ENCODE data around the gene PTGIR. TPM values are rescaled to one million over a fixed set of nuclear protein-coding genes. Genes with fewer than 3 reads are reported as not detected.

PTGIR gene
- total RNA-seq, 1 donor from 2014 or later: 10.8 TPM

DNA sequence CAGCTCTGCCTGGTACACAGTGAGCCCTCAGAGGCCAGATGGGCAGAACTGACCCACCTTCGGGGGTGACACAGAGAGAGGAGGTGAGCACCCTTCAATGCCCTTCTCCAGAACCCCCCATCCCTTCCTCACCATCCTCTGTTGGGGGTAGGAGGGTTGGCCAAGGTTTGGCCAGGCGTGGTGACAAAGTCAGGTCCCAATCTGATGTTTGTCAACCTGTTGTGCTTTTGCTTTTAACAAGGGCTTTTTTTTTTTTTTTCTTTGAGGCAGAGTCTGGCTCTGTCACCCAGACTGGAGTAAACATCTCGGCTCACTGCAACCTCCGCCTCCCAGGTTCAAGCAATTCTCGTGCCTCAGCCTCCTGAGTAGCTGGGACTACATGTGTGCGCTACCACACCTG is 7.3 kb downstream of the PTGIR start:
- Histone ChIP-seq H3K4me3 (no peak overlapping the region), H3K36me3 (no peaks in the 10 kb centered on the region), H3K9me3 (no peaks in the 10 kb centered on the region), H3K27me3 (no peaks in the 10 kb centered on the region), H3K4me1 (peaks cover 39% of the 10 kb centered on the region), H3K27ac (no peak overlapping the region)
- intact Hi-C loops (cut with DNase I): loop anchor here (10.0 kb wide), 1 partner anchor 107 kb away; no protein-coding TSS in a partner anchor
- no peak for TF ChIP-seq POLR2AphosphoS5 (IDR thresholded peaks at IDR 0.05; ENCODE audit: insufficient read depth in 1 of 2, low read depth in 1 of 2)
- no peak for TF ChIP-seq POLR2A (IDR thresholded peaks at IDR 0.05)
- TF ChIP-seq, protein P1, sequence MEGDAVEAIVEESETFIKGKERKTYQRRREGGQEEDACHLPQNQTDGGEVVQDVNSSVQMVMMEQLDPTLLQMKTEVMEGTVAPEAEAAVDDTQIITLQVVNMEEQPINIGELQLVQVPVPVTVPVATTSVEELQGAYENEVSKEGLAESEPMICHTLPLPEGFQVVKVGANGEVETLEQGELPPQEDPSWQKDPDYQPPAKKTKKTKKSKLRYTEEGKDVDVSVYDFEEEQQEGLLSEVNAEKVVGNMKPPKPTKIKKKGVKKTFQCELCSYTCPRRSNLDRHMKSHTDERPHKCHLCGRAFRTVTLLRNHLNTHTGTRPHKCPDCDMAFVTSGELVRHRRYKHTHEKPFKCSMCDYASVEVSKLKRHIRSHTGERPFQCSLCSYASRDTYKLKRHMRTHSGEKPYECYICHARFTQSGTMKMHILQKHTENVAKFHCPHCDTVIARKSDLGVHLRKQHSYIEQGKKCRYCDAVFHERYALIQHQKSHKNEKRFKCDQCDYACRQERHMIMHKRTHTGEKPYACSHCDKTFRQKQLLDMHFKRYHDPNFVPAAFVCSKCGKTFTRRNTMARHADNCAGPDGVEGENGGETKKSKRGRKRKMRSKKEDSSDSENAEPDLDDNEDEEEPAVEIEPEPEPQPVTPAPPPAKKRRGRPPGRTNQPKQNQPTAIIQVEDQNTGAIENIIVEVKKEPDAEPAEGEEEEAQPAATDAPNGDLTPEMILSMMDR (IDR thresholded peaks at IDR 0.05): no peak
- DNase-seq (ENCODE audit: extremely low spot score in 2 of 2): no peak

GRCh38 chr19:46616631-46617322 is 8.1 kb downstream of the PTGIR start:
- Histone ChIP-seq H3K36me3 (no peaks in the 10 kb centered on the region), H3K27me3 (no peaks in the 10 kb centered on the region), H3K9me3 (no peaks in the 10 kb centered on the region), H3K4me3 (no peak overlapping the region), H3K27ac (no peak overlapping the region), H3K4me1 (peaks cover 39% of the 10 kb centered on the region)
- DNase-seq (ENCODE audit: extremely low spot score in 2 of 2): no peak
- intact Hi-C loops (cut with DNase I): loop anchor here (10.0 kb wide), 1 partner anchor 108 kb away; no protein-coding TSS in a partner anchor
- TF ChIP-seq, protein P1 (IDR thresholded peaks at IDR 0.05): no peak
- peak in 1 of 2 donors; percentile 12 for TF ChIP-seq POLR2AphosphoS5 (IDR thresholded peaks at IDR 0.05; ENCODE audit: insufficient read depth in 1 of 2, low read depth in 1 of 2)
- TF ChIP-seq POLR2A (IDR thresholded peaks at IDR 0.05): no peak

DNA sequence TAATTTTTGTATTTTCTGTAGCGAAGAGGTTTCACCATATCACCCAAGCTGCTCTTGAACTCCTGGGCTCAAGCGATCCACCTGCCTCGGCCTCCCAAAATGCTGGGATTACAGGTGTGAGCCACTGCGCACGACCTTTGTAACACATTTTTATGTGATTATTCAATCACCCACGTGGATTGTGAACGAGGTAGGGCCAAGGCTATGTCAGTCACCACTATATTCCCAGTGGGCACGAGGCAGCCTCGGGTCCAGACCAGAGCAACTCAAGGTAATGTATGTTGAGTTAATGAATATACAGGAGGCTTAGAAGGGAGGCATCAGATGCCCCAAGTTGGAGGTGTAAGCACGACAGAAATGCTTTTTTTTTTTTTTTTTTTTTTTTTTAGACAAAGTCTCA is 8.9 kb downstream of the PTGIR start:
- DNase-seq (ENCODE audit: extremely low spot score in 2 of 2): no peak
- no peaks in the 10 kb centered on the region for H3K36me3 ChIP-seq
- TF ChIP-seq POLR2A (IDR thresholded peaks at IDR 0.05) (no peak), POLR2AphosphoS5 (IDR thresholded peaks at IDR 0.05; ENCODE audit: insufficient read depth in 1 of 2, low read depth in 1 of 2) (no peak)
- TF ChIP-seq, protein P1 (IDR thresholded peaks at IDR 0.05): no peak
- H3K27ac ChIP-seq: no peak overlapping the region
- intact Hi-C loops (cut with DNase I): loop anchor here (10.0 kb wide), 1 partner anchor 109 kb away; no protein-coding TSS in a partner anchor
- H3K4me1 ChIP-seq: peaks cover 39% of the 10 kb centered on the region
- no peak overlapping the region for H3K4me3 ChIP-seq
- no peaks in the 10 kb centered on the region for H3K27me3 ChIP-seq
- no peaks in the 10 kb centered on the region for H3K9me3 ChIP-seq

GRCh38 chr19:46614114-46614722 is 10.7 kb downstream of the PTGIR start:
- intact Hi-C loops (cut with DNase I): loop anchor here (5.0 to 10.0 kb wide), 2 partner anchors 48 to 111 kb away; partner anchors contain the start of gene DACT3
- TF ChIP-seq POLR2AphosphoS5 (IDR thresholded peaks at IDR 0.05; ENCODE audit: insufficient read depth in 1 of 2, low read depth in 1 of 2): peak in 1 of 2 donors; percentile 29
- TF ChIP-seq, protein P1 (IDR thresholded peaks at IDR 0.05): peak; percentile 80 to 92 (median 86)
- TF ChIP-seq POLR2A (IDR thresholded peaks at IDR 0.05): no peak
- no peak overlapping the region for H3K4me3 ChIP-seq
- no peaks in the 10 kb centered on the region for H3K27me3 ChIP-seq
- no peak overlapping the region for H3K27ac ChIP-seq
- H3K36me3 ChIP-seq: peaks cover 0 to 16% of the 10 kb centered on the region in 2 donors
- no peaks in the 10 kb centered on the region for H3K9me3 ChIP-seq
- no peak for DNase-seq (ENCODE audit: extremely low spot score in 2 of 2)
- peaks cover 27% of the 10 kb centered on the region for H3K4me1 ChIP-seq

All from vagina (tissue), 2 donors.